OCI-LY1 (cell line): ENCODE measurements around the gene ZDHHC4.

ENCODE experiments used
- CTCF ChIP-seq: fragments of 200-600 bp; sonication (generic), shearing (Covaris generic); IDR thresholded peaks from 2 replicates; pipeline ENCODE4 v1.5.1; 2017; ENCODE audit warnings: mild to moderate bottlenecking, antibody characterized with exemption, low read length, moderate library complexity, mixed read lengths
- EZH2 ChIP-seq: fragments of 200-600 bp; sonication (generic), shearing (Covaris generic); IDR thresholded peaks from 2 replicates; pipeline ENCODE4 v1.8.0; 2017; ENCODE audit warnings: borderline replicate concordance, mixed run types, mild to moderate bottlenecking, antibody characterized with exemption, low read length, moderate library complexity, mixed read lengths

GRCh38 chr7:6608794-6609193 is 31.5 kb downstream of the ZDHHC4 start:
- TF ChIP-seq CTCF (no peak), EZH2 (no peak)
